GM18502 (cell line): ENCODE data around the gene HLA-DQA1.
A peak's percentile ranks its signal among the peaks of the same experiment; 100 is the strongest.
"Not testable (repeated sequence)": the region's sequence is repeated elsewhere in the genome, so short reads cannot be mapped to it uniquely, and the experiment has no call there.

ENCODE experiments used
- ATAC-seq: cut with Tn5 transposase; IDR thresholded peaks from one replicate; pipeline ENCODE4 v1.9.1; 2021; ENCODE audit warnings: mild to moderate bottlenecking; ENCODE audit not compliant: unreplicated experiment, poor library complexity

The HLA-DQA1 gene

DNA sequence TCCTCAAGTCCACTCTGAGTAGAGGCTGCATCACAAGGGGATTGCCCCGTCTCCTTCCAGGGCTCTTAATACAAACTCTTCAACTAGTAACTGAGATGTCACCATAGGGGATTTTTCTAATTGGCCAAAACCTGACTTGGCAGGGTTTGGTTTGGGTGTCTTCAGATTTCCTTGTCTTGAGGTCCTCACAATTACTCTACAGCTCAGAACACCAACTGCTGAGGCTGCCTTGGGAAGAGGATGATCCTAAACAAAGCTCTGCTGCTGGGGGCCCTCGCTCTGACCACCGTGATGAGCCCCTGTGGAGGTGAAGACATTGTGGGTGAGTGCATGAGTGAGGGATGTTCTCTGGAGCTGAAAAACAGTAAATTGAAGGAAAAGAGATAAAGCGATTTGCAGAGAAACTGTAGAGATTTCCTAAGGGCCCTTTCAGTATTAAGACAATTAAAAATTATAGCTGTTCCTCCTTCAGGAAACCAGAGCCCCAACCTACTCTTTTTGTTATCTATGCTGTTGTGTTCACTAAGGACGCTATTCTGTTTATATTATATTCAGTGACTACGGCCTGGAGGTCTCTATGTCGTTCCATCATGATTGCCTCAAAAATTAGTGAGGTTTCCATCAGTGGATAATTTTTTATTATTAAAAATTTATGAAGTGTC lies at the start of gene HLA-DQA1:
HLA-DQA1 (plus strand) TSS at position 188 of the 662 bp plus-strand sequence; CDS start at position 241, 53 bp downstream.
- ATAC-seq = peak; percentile 72

DNA sequence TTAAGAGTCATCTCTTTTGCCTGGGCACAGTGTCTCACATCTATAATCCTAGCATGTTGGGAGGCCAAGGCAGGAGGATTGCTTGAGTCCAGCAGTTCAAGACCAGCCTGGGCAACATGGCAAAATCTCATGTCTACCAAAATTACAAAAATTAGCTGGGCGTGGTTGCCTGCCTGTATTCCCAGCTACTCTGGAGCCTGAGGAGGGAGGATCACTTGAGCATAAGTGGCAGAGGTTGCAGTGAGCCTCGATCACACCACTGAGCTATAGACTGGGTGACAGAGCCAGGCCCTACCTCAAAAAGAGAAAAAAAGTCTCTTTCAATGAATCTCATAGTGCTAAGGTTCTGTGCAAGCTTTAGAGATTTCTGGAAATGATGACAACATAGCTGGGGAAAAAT lies 49.0 kb upstream of the HLA-DQA1 start:
- no peak for ATAC-seq

DNA sequence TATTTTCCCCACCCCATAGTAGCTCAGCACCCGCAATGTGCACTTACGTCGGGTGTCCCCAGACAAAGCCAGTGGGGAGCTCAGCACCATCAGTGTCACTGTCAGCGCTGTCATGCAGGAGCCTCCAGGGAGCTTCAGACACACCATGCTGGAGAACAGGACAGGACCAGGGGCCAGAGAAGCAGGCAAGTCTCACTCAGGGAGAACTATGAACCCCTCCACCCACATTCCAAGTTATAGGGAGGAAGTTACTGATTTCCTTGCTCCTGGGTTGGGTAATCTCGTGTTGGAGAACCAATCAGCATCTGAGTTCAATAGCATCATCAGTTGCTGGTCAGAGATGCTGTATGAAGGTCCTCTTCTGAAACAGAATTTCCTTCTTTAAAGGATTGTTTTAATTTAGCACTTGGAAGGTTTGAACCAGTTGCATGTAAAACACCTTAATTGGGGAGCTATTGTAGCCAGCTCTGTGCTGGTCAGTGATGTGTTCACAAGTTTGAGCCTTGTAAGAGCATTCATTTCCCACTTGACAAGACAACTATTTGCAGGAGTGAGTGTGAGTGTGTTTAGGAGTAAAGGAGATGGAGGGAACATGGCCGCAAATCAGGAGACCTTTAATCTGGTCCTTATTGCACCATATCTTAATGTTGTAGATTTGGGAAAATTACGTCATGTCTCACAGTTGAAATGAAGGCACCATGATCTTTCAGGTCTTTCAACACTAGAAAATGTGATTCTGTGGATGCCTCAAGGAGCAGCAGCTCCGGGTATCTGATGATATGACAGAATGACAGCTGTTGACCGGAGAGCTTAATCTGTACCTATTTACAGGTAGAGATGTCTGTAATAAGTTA lies 47.4 kb upstream of the HLA-DQA1 start, which contains the start of gene HLA-DRB1:
HLA-DRB1 (minus strand) TSS at position 253 of the 854 bp plus-strand sequence; CDS start at position 147, 106 bp downstream.
- peak; percentile 96 for ATAC-seq

DNA sequence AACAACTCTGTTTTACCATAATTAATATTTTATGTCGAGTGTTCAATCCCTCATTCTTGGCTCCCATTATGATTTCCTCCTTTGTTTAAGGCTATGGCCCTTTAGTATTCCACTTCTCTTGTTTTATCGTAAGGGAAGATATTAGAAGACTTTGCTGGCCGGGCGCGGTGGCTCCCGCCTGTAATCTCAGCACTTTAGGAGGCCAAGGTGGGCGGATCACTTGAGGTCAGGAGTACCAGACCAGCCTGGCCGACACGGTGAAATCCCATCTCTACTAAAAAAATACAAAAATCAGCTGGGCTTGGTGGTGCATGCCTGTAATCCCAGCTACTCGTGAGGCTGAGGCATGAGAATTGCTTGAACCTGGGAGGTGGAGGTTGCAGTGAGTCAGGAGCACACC lies 46.5 kb upstream of the HLA-DQA1 start:
- not testable (repeated sequence) for ATAC-seq

DNA sequence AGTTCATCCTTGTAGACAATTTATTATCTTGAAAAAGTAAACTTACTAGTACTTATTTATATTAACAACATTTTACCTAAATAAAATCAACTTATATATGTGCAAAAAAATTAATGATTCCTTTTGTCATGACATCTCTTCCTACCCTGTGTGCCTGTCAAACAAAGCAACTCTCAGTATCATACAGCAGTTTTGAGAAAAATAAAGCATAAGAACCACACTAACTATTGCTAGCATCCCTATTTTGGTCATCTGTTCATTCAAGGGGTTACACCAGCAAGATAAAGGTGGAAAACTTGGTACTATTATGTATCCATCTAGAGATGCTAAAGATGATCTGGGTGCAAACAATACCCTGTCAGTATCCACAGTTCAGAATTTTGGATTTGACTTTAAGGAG lies 40.2 kb upstream of the HLA-DQA1 start:
- ATAC-seq = no peak

DNA sequence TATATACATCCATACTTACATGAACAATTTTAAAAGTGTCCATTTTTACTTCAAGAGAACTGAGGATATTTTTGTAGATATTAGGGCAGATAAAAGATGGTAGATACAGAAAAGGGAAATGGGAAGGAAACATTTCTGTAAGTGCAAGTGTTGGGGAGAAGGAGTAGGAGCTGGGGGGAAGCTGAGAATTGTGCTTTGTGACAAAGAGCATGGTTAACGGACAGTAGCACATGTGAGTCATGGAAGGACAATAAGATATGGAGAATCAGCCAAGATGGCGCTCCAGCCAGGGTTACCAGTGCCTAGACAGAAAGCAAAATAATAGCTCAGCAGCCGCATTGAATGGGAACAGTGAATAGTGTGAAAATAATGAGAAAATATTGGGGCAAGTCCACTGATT lies 34.8 kb upstream of the HLA-DQA1 start:
- no peak for ATAC-seq

DNA sequence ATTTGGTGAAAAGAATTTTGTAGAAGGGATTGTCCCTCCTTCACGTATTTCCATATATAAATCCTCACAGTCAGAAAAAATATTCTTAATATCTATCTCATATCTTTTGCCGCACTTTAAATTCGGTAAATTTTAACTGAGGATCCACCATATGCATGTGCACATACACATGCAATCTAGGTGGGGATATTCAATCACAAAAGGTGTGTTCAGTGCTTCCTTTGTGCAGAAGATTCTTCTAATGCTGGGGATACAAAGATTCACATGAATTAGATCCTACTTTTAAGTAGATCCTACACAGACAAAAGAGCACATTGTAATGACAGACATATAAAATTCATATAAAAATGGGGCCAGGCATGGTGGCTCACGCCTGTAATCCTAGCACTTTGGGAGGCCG lies 34.0 kb upstream of the HLA-DQA1 start:
- ATAC-seq = no peak

DNA sequence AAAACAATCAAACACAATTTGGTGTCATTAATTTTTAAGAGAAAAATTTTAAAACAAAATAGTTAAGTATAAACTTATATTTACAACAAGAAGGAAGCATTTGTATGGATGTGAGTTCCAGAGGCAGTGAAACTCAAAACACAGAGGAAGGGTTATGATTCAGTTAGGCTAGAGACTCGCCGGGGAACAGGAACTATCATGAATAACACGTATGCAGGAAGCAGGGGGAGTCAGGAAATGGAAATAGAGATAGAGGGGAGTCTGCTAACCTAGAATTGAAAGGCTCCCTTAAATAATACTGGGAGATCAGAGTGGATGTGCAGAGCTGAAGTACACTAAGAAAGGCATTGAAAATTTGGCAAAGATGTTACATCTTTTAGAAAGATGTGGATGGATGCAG lies 33.3 kb upstream of the HLA-DQA1 start:
- peak; percentile 30 for ATAC-seq

DNA sequence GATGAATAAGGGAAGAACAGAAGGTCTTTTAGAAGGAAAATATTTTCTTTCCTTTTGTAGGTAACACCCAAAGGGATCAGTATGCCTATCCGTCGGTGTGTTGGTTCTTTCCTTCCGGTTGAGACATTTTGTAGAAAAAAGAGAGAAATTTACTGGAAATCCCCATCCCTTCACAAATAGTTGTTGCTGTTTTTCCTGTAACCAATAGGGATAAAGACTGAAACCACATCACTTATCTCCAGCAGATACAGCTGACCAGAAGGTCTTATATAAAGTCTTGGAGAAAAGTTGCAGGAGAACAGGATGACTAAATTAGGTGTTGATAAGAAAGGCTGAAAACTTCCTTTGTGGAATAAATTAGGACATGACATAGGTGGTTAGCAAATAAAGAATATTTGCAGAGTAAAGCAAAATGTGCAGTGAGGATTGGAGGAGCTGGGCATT lies 32.8 kb upstream of the HLA-DQA1 start:
- peak; percentile 56 for ATAC-seq

DNA sequence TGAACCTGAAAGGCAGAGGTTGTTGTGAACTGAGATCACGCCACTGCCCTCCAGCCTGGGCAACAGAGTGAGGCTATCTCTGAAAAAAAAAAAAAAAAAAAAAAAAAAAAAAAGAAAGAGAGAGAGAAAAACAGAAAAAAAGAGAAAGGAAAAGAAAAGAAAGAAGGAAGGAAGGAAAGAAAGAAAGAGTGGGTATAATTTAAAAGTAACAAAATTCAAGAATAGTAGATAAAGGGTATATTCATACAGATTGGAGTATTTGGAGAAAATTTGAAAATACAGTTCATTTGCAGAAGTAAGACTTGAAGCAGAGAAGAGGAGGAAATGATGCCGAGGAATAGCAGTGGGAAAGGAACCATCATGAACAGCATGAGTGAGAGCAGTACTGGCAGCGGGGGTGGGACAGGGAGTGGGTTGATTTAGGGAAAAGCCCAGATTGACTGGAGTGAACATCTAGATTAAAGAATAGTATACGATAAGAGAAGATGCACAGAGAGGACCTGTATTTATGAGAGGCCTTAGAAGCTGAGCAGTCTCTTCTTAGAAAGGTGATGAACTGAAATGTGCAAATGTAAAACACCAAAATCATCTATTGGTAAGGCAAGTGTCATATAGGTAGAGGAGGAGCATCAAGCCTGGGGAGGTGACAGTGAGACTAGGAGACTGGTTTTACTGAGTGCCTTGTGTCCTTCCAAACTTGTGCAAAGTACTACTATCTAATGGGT lies 29.8 kb upstream of the HLA-DQA1 start:
- ATAC-seq = no peak

DNA sequence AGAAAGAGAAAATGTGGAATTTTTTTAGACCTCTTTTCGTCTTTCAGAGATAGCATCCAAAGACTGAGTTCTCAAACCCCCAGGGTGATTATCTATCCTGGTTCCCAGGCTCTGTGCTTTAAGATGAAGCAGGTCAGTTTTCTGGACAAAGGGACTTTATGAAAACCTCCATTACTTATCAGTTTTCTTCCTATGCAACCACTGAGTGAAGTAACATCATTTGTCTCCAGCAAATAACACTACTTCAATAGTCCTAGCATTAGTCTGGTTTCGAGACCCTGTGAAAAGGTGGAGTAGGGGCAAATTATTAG lies 29.3 kb upstream of the HLA-DQA1 start:
- no peak for ATAC-seq

DNA sequence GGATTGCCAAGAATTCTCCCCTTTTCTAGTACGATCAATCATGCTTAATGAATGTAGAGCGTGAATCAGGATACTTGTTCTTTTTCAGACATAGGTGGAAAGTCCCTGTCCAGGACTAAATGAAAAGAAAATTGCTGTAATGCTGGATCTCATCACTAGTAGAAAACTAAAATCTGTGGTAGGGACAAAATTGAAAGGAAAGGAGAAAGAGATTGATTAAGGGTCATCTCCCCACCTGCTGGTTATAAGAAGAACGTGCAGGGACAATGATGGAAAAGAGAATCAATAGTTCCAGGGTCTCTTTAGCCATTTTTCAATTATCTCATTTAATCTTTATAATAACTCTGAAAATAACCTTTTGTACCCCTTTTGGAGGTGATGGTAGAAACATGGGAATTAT lies 28.8 kb upstream of the HLA-DQA1 start:
- no peak for ATAC-seq

DNA sequence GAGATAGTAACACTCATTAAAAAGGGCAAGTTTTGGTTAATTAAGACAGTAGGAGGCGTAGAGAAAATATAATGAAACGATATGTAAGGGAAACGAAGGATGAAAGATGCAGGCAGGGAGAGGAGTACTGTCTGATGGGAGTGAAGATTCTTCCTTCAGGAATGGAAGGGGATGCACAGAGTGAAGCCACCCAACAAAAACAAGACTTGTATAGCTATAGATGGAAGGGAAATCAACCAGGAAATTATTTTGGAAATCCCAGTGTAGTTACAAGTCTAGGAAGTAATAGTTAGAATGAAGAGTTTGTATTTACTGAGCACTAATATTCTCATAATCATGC lies 27.8 kb upstream of the HLA-DQA1 start:
- ATAC-seq = no peak

DNA sequence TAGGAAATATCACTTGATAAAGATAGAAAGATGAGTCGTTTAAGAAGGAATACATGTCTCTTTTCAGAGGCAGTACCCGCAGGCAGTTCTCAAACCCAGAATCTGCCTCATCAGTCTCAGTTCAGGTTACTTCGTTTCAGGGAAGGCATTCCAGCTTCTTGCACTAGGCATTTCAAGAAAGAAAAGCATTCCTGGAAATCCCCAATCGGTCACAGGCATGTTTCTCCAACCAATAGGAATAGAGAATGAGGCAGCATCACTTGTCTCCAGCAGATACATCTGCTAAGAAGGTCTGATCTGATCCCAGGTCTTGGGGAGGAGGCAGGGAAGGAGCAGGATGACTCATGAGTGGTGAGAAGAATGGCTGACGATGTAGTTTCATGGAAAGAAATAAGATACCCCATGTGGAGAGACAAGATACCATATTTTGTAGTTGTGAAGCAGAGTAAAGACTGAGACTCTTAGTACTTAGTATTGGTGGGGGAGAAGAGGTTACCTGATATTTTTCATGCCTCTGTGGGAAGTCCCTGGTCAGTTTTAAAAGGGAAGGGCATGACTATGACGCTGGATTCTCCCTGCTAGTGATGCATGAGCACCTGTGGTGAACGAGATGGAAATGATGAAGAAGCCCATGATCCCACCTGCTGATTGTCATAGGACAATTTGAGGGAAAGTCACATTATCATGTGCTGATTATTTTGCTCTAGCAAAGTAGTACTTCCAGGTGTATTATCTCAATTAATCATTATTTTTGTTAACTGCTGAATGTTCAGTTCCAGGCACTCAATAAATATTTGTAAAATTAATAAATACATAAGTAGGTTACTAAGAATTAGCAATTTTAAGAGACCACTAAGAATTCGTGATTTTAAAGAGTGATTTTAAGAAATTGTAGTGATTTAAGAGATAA lies 27.2 kb upstream of the HLA-DQA1 start:
- ATAC-seq = peak; percentile 92

DNA sequence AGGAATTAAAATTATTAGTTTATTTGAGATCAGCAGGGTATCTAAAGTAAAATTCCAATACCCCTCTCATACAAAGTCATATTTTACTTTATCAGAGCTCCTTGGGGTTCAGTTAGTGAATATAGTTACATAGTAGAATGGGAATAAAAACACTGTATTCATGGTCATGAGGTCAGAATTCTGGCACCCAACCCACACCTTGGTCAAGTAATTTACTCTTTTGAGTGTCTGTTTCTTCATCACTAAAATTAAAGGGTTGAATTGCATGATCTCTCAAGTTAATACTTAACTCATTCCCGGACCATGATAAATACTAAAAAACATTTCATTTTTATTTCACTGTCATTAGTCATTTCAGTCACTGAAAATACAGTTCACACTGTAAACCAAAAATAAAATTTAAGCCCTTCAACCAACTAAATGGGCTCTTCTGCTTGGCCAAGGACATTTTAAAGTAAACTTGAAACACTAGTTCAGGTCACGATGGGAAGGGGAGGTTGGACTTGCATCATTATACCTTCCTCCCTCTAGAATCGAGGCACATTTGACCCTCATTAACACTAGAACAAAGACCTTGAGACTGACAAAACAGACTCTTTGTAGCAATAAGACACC lies 26.4 kb upstream of the HLA-DQA1 start:
- ATAC-seq = no peak

DNA sequence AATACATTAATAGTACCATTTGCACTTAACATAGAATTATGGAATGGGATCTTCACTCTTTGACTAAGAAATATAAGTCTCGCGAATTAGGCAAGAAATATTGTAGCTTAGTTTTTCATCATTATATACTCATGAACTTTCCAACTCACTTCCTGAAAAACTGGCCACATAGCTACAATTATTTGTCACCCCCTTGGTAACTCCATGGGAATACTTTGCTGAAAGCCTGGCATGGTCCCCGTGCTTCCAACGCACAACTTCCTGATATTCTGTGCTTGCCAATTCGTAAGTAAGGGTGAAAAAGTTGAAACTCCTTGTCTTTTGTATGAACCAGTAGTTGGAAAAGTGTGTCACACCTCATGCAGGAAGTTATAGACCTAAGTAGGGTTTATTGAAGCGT lies 23.7 kb upstream of the HLA-DQA1 start:
- ATAC-seq = no peak

DNA sequence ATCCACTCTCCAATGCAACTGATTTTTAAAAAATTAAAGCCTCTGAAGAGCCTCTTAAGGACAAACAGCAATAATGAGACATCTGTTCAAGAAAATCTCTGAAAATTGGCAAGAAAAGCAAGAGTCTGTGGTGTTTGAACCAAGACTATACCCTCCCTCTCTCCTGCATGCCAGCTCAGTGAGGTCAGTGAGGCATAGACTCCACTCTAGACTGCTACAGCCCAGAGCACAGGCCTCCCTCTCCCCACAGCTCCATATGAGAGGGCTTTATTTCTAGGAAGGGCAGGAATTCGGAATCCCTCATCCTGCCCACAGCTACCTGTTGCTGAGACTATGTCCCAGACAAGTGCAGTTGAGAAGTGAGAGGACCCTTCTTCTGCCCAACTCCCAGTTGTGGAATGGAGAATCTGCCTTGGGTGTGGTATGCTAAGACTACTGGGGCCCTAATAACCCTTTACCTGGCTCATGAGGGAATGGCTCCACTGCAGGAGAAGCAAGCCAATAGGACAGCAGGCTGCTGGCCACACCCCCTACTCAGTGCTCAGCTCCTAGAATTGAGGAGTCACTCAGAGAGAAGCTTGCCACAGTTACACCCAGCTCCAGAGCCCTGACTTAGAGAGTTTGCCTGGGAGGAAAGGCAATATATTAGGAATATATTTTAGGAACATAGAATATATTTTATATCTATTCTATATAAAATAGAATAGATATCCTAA lies 22.7 kb upstream of the HLA-DQA1 start:
- ATAC-seq = no peak

DNA sequence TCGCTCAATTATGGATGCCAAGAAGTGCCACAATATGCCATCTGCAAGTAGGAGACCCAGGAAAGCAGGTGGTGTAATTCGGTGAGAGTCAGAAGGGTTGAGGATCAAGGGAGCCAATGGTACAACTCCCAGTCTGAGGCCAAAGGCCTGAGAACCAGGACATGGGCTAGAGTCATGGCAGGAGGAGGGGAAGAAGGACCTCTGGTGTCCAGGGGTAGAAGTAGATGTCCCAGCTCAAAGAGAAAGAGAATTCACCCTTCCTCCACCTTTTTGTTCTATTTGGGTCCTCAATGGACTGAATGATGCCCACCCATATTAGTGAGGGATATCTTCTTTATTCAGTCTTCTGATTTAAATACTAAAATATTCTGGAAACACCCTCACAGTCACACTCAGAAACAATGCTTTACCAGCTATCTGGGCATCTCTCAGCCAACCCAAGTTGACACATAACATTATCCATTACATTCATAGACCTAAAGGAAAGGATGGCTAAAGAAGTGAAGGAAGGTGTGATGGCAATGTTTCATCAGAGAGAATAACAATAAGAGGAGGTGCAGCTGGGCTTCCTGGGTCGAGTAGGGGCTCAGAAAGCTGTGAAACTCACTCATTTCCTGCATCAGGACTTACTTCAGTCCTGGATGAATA lies 21.2 kb upstream of the HLA-DQA1 start:
- no peak for ATAC-seq

DNA sequence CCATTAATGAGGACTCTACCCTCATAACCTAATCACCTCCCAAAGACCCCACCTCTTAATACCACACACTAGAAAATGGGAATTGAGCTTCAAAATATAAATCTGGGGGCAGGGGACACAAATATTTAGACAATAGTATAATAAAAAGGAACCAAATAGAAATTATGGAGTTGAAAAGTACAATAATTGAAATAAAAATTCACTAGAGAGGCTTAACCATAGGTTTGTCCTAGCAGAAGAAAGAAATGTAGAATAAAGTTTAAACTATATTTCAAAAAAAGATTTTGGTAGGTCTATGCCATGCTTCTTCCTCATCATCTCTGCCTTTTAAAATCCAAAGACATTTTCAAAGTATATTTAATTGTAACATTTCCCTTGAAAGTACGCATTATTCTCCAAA lies 19.5 kb upstream of the HLA-DQA1 start:
- ATAC-seq = no peak
